Right renal pelvis (tissue), 4 donors: Measurements from ENCODE around the gene PRADC1. TPM values are rescaled to one million over a fixed set of nuclear protein-coding genes. Genes with fewer than 3 reads are reported as not detected.

Experiments
- DNase-seq, 4 donors: peaks; one replicate each; pipeline ENCODE4 v3.0.0-alpha.2; 2013; ENCODE audit warnings: low read depth in 4 of 4, low spot score in 3 of 4, missing footprints in 1 of 4
- polyA plus RNA-seq, 4 donors: library from polyadenylated mRNA; unstranded; fragments of 120-200 nt; gene quantifications; one replicate each; pipeline ENCODE4 v1.2.1, GENCODE V29; 2013; ENCODE audit not compliant: insufficient read length in 4 of 4

PRADC1 gene
- polyA plus RNA-seq, 4 donors, result 13.3 to 17.6 (median 14.9) TPM

- no peak for DNase-seq
Measured at GRCh38 chr2:73238149-73238548, 5.1 kb upstream of the PRADC1 start.

- no peak for DNase-seq
Measured at GRCh38 chr2:73237168-73237567, 4.1 kb upstream of the PRADC1 start.

GRCh38 chr2:73235315-73236028 is 2.4 kb upstream of the PRADC1 start:
- no peak for DNase-seq

GRCh38 chr2:73233932-73234832 is 1.1 kb upstream of the PRADC1 start, which contains the start of gene CCT7:
CCT7 (plus strand) TSS chr2:73234308; CDS start chr2:73234379, 71 bp downstream.
- peak in 3 of 4 donors; percentile 74 to 87 (median 84) for DNase-seq

GRCh38 chr2:73232403-73233153 is 461 bp downstream of the PRADC1 start:
- no peak for DNase-seq

- no peak for DNase-seq
Measured at GRCh38 chr2:73228631-73229030, 4.4 kb downstream of the PRADC1 start.

- DNase-seq, result no peak
Measured at GRCh38 chr2:73227086-73227485, 6.0 kb downstream of the PRADC1 start.

GRCh38 chr2:73225513-73226360 is 7.3 kb downstream of the PRADC1 start:
- no peak for DNase-seq

GRCh38 chr2:73223821-73224220 is 9.2 kb downstream of the PRADC1 start:
- DNase-seq, result no peak

GRCh38 chr2:73218298-73218697 is 14.7 kb downstream of the PRADC1 start:
- no peak for DNase-seq

- no peak for DNase-seq
Measured at GRCh38 chr2:73217826-73218225, 15.2 kb downstream of the PRADC1 start.

- no peak for DNase-seq
Measured at GRCh38 chr2:73217160-73217559, 15.9 kb downstream of the PRADC1 start.

GRCh38 chr2:73215254-73215653 is 17.8 kb downstream of the PRADC1 start:
- DNase-seq, result no peak

- DNase-seq, result peak in 3 of 4 donors; percentile 68 to 72 (median 70)
Measured at GRCh38 chr2:73214120-73215035, 18.7 kb downstream of the PRADC1 start, which contains the start of gene SMYD5. SMYD5 (plus strand) TSS chr2:73214245; CDS start chr2:73214267, 22 bp downstream.

- peak in 1 of 4 donors; percentile 39 for DNase-seq
Measured at GRCh38 chr2:73212448-73213176, 20.4 kb downstream of the PRADC1 start.

GRCh38 chr2:73212098-73212447 is 21.0 kb downstream of the PRADC1 start:
- no peak for DNase-seq

GRCh38 chr2:73210696-73211095 is 22.3 kb downstream of the PRADC1 start:
- DNase-seq, result no peak

- DNase-seq, result no peak
Measured at GRCh38 chr2:73210019-73210418, 23.0 kb downstream of the PRADC1 start.
